Suprapubic skin (tissue), 4 donors: ENCODE measurements around the gene ADAMTS3. TPM values are rescaled to one million over a fixed set of nuclear protein-coding genes. Genes with fewer than 3 reads are reported as not detected.

Experiments
- DNase-seq, 2 donors: peaks; one replicate each; pipeline ENCODE4 v3.0.0-alpha.2; 2019; ENCODE audit warnings: low spot score in 2 of 2
- H3K27ac ChIP-seq: fragments of 200-600 bp; sonication (generic); one replicate; pipeline ENCODE4 v1.5.1; 2019
- H3K27me3 ChIP-seq: fragments of 200-600 bp; sonication (generic); one replicate; pipeline ENCODE4 v1.5.1; 2019
- H3K36me3 ChIP-seq: fragments of 200-600 bp; sonication (generic); one replicate; pipeline ENCODE4 v1.5.1; 2019
- H3K4me1 ChIP-seq: fragments of 200-600 bp; sonication (generic); one replicate; pipeline ENCODE4 v1.5.1; 2019
- H3K4me3 ChIP-seq: fragments of 200-600 bp; sonication (generic); one replicate; pipeline ENCODE4 v1.5.1; 2019; ENCODE audit warnings: mild to moderate bottlenecking
- H3K9me3 ChIP-seq: fragments of 200-600 bp; sonication (generic); one replicate; pipeline ENCODE4 v1.5.1; 2019
- EP300 ChIP-seq: sonication (generic); formaldehyde crosslinking; IDR thresholded peaks from one replicate; pipeline ENCODE4 v1.6.1; 2017; ENCODE audit warnings: antibody characterized with exemption
- POLR2A ChIP-seq, 2 donors: fragments of 450-650 bp; IDR thresholded peaks; one replicate each; pipeline ENCODE4 v1.6.1; 2017; ENCODE audit warnings: antibody characterized with exemption in 2 of 2, mild to moderate bottlenecking in 2 of 2, moderate library complexity in 2 of 2
- POLR2AphosphoS5 ChIP-seq, 3 donors: sonication (generic); formaldehyde crosslinking; IDR thresholded peaks; one replicate each; pipeline ENCODE4 v1.6.1; 2017; ENCODE audit warnings: antibody characterized with exemption in 3 of 3
- WGBS: methylation state at CpG from one replicate; pipeline ENCODE4 v1.1.5; 2018; 5-methylcytosine and 5-hydroxymethylcytosine counted together
- total RNA-seq, 4 donors: library from RNA; depleted of rRNA; stranded (reverse); fragments of >200 nt; gene quantifications; one replicate each; pipeline ENCODE4 v1.1.0, GENCODE V29; 2016
- TF ChIP-seq, protein P1 (sequence below), 2 donors: fragments of 200-600 bp in 1 of 2; fragments of 450-650 bp in 1 of 2; sonication (generic) in 1 of 2; IDR thresholded peaks; one replicate each; pipeline ENCODE4 v1.5.1; 2016 to 2019; ENCODE audit warnings: antibody characterized with exemption in 2 of 2, mild to moderate bottlenecking in 1 of 2, moderate library complexity in 1 of 2

The ADAMTS3 gene
- total RNA-seq, 4 donors from 2014 or later, result 0.21 to 0.80 (median 0.70) TPM

DNA sequence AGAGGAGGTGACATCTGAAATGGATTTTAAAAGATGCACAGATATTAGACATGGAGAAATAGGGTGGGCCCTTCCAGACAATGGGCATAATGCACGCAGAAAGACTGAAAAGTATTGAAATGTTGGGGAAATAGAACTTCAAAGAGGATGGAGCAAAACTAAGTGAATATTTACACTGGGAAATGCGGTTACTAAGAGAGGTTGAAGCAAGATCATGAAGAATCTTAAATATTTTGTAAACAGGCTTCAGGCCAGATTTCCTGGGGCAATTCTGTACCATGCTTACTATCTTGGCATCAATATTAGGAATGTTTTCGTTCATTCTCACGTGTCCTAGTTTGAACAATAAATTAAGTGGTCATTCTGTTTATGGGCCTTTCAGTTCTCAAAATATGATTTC, 216.3 kb downstream of the ADAMTS3 start:
- no peaks in the 10 kb centered on the region for H3K36me3 ChIP-seq
- H3K27ac ChIP-seq, result no peak overlapping the region
- H3K27me3 ChIP-seq, result no peaks in the 10 kb centered on the region
- WGBS, result 41% methylated on average over 4 of the region's 4 CpGs
- DNase-seq, result no peak
- no peaks in the 10 kb centered on the region for H3K9me3 ChIP-seq
- no peaks in the 10 kb centered on the region for H3K4me1 ChIP-seq
- H3K4me3 ChIP-seq, result no peak overlapping the region
- TF ChIP-seq EP300 (no peak), POLR2A (IDR thresholded peaks at IDR 0.05) (no peak), POLR2AphosphoS5 (IDR thresholded peaks at IDR 0.05) (no peak)
- TF ChIP-seq, protein P1, sequence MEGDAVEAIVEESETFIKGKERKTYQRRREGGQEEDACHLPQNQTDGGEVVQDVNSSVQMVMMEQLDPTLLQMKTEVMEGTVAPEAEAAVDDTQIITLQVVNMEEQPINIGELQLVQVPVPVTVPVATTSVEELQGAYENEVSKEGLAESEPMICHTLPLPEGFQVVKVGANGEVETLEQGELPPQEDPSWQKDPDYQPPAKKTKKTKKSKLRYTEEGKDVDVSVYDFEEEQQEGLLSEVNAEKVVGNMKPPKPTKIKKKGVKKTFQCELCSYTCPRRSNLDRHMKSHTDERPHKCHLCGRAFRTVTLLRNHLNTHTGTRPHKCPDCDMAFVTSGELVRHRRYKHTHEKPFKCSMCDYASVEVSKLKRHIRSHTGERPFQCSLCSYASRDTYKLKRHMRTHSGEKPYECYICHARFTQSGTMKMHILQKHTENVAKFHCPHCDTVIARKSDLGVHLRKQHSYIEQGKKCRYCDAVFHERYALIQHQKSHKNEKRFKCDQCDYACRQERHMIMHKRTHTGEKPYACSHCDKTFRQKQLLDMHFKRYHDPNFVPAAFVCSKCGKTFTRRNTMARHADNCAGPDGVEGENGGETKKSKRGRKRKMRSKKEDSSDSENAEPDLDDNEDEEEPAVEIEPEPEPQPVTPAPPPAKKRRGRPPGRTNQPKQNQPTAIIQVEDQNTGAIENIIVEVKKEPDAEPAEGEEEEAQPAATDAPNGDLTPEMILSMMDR (IDR thresholded peaks at IDR 0.05), result no peak

DNA sequence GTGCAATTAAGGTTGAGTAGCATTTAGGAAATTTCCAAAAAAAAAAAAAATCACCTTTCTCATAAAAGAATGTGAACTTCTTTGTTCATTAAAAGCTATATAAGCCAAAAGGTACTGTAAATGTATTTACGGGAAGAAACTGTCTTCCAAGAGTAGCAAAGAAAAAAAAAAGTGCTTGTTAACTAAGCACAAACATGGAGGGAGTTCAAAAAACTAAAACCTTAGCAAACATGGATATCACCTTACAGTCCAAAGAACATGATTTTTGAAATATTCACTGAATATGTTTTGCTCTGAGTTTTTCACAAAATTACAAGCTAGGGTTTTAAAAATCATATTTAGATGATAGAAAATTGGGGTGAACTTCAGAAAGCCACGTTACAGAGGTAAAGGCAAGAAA, 217.5 kb downstream of the ADAMTS3 start:
- no peaks in the 10 kb centered on the region for H3K4me1 ChIP-seq
- WGBS, result 66% methylated on average over 2 of the region's 2 CpGs
- no peaks in the 10 kb centered on the region for H3K27me3 ChIP-seq
- no peaks in the 10 kb centered on the region for H3K36me3 ChIP-seq
- TF ChIP-seq POLR2A (IDR thresholded peaks at IDR 0.05) (no peak), POLR2AphosphoS5 (IDR thresholded peaks at IDR 0.05) (no peak), EP300 (no peak)
- TF ChIP-seq, protein P1 (IDR thresholded peaks at IDR 0.05), result no peak
- H3K27ac ChIP-seq, result no peak overlapping the region
- no peaks in the 10 kb centered on the region for H3K9me3 ChIP-seq
- no peak overlapping the region for H3K4me3 ChIP-seq
- no peak for DNase-seq

DNA sequence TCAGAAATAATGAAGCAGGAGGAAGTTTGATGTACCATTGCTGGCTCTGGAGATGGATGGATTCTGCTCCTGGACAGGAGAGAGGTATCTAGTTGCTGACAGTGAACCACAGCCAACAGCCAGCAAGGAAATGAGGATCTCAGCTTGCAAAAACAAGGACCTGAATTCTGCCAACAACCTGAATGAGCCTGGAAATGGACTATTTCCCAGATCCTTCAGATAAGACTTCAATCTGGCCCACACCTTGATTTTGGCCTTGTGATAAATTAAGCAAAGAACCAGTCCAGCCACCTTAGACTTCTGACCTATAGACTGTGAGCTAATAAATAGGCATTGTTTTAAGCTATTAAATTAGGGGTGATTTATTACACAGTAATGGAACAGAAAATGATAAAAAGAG, 220.3 kb downstream of the ADAMTS3 start:
- DNase-seq, result no peak
- H3K9me3 ChIP-seq, result no peaks in the 10 kb centered on the region
- no peaks in the 10 kb centered on the region for H3K27me3 ChIP-seq
- H3K36me3 ChIP-seq, result no peaks in the 10 kb centered on the region
- H3K27ac ChIP-seq, result no peak overlapping the region
- TF ChIP-seq, protein P1 (IDR thresholded peaks at IDR 0.05), result no peak
- TF ChIP-seq EP300 (no peak), POLR2AphosphoS5 (IDR thresholded peaks at IDR 0.05) (no peak), POLR2A (IDR thresholded peaks at IDR 0.05) (no peak)
- no peaks in the 10 kb centered on the region for H3K4me1 ChIP-seq
- H3K4me3 ChIP-seq, result no peak overlapping the region

DNA sequence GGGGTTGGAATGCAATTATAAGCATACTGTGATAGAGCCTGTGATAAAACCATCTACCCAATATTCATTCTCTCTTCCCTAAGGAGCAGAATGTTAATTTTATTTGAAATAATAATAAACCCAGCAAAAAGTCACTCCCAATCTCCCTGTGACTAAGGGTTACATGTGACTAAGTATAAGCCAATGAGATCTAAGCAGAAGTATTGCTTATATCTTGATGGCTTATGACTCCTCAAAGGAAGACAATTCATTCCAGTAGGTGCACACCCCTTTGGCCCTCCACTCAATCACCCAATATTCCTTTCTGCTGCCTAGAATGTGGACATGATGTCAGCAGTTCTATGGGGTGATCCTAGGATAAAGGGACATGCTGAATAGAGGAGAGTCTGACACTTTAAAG, 224.6 kb downstream of the ADAMTS3 start:
- Histone ChIP-seq H3K27me3 (no peaks in the 10 kb centered on the region), H3K9me3 (no peaks in the 10 kb centered on the region), H3K36me3 (no peaks in the 10 kb centered on the region), H3K4me3 (no peak overlapping the region), H3K4me1 (no peaks in the 10 kb centered on the region), H3K27ac (no peak overlapping the region)
- DNase-seq, result no peak
- no peak for TF ChIP-seq EP300
- no peak for TF ChIP-seq POLR2AphosphoS5 (IDR thresholded peaks at IDR 0.05)
- TF ChIP-seq POLR2A (IDR thresholded peaks at IDR 0.05), result no peak
- TF ChIP-seq, protein P1 (IDR thresholded peaks at IDR 0.05), result no peak

DNA sequence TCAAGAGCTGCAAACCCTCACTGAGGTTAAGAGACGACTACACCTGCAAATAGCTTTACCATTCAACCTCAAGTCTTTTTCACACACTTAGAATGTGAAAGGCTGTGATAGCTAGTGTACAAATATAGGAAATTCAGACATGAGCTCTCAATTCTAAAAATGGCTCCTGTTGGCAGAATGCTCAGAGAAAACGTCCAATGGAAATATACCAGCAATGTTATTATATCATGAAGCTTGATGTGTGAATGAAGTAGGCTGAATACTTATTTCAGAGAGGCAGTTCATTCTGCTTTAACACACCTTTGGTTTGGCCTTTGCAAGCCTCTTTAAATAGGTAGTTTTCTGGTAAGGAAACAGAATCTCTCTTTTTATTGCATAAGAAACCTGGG, 227.6 kb downstream of the ADAMTS3 start:
- Histone ChIP-seq H3K36me3 (no peaks in the 10 kb centered on the region), H3K9me3 (no peaks in the 10 kb centered on the region), H3K27me3 (no peaks in the 10 kb centered on the region), H3K4me3 (no peak overlapping the region), H3K4me1 (no peaks in the 10 kb centered on the region), H3K27ac (no peak overlapping the region)
- WGBS, result 53% methylated on average over 2 of the region's 2 CpGs
- TF ChIP-seq POLR2A (IDR thresholded peaks at IDR 0.05), result no peak
- TF ChIP-seq, protein P1 (IDR thresholded peaks at IDR 0.05), result no peak
- TF ChIP-seq POLR2AphosphoS5 (IDR thresholded peaks at IDR 0.05), result no peak
- TF ChIP-seq EP300, result no peak
- no peak for DNase-seq
